ENCODE results near the gene APOL4.
"Not testable (repeated sequence)": the region's sequence is repeated elsewhere in the genome, so short reads cannot be mapped to it uniquely, and the experiment has no call there.

APOL4 gene

GRCh38 chr22:36201630-36202319, at the start of gene APOL4:
Gene APOL4, minus strand, starts transcription at chr22:36201809. Its CDS starts 75 bp downstream, at chr22:36201734.
- H3K27me3 Mint-ChIP-seq: peaks cover 8% of the 10 kb centered on the region
- peaks cover 17% of the 10 kb centered on the region for H3K4me1 Mint-ChIP-seq (ENCODE audit: low read depth)
- no peak within 1 kb of the TSS for H3K4me3 Mint-ChIP-seq
- no peak within 1 kb of the TSS for H3K27ac Mint-ChIP-seq
- no peak for DNase-seq
- no peaks in the 10 kb centered on the region for H3K36me3 Mint-ChIP-seq (ENCODE audit: low read depth)
- H3K9me3 Mint-ChIP-seq: no peaks in the 10 kb centered on the region

- peaks cover 43% of the 10 kb centered on the region for H3K4me1 Mint-ChIP-seq (ENCODE audit: low read depth)
- not testable (repeated sequence) for H3K27me3 Mint-ChIP-seq, H3K9me3 Mint-ChIP-seq, H3K4me3 Mint-ChIP-seq, DNase-seq
- H3K27ac Mint-ChIP-seq: peak overlapping the region; percentile 17
- peaks cover 18% of the 10 kb centered on the region for H3K36me3 Mint-ChIP-seq (ENCODE audit: low read depth)
Observed at GRCh38 chr22:36250292-36250960, 48.8 kb upstream of the APOL4 start.

GRCh38 chr22:36249160-36249559, 47.6 kb upstream of the APOL4 start:
- no peak overlapping the region for H3K27ac Mint-ChIP-seq
- H3K4me3 Mint-ChIP-seq: no peak overlapping the region
- H3K9me3 Mint-ChIP-seq: no peaks in the 10 kb centered on the region
- peaks cover 12% of the 10 kb centered on the region for H3K36me3 Mint-ChIP-seq (ENCODE audit: low read depth)
- H3K27me3 Mint-ChIP-seq: no peaks in the 10 kb centered on the region
- peaks cover 31% of the 10 kb centered on the region for H3K4me1 Mint-ChIP-seq (ENCODE audit: low read depth)
- DNase-seq: no peak

GRCh38 chr22:36247955-36248354, 46.3 kb upstream of the APOL4 start:
- no peak overlapping the region for H3K4me3 Mint-ChIP-seq
- H3K4me1 Mint-ChIP-seq (ENCODE audit: low read depth): peaks cover 18% of the 10 kb centered on the region
- H3K36me3 Mint-ChIP-seq (ENCODE audit: low read depth): peaks cover under 1% of the 10 kb centered on the region
- no peak for DNase-seq
- H3K27ac Mint-ChIP-seq: no peak overlapping the region
- H3K9me3 Mint-ChIP-seq: no peaks in the 10 kb centered on the region
- H3K27me3 Mint-ChIP-seq: no peaks in the 10 kb centered on the region

DNA sequence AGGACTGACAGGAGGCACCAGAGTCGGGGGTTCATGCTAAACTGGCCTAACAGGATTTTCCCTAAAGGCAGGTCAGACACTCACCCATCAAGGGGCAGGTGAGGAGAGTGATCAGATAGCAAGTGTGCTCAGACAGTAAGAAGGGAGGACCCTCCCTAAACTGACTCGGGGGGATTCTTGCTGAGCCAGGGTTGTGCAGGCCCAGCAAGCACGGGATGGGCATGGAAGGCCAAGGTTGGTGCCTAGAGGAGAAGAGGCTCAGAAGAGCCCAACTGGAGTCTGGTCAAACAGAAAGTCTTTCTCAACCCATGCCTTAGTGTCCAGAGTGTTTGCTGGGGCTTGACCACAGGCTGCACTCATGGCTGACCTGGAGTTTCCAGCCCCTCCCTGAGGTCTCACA, 45.1 kb upstream of the APOL4 start:
- H3K4me3 Mint-ChIP-seq: no peak overlapping the region
- peaks cover 7% of the 10 kb centered on the region for H3K4me1 Mint-ChIP-seq (ENCODE audit: low read depth)
- no peak overlapping the region for H3K27ac Mint-ChIP-seq
- no peaks in the 10 kb centered on the region for H3K27me3 Mint-ChIP-seq
- H3K9me3 Mint-ChIP-seq: peaks cover 5% of the 10 kb centered on the region
- DNase-seq: no peak
- no peaks in the 10 kb centered on the region for H3K36me3 Mint-ChIP-seq (ENCODE audit: low read depth)

DNA sequence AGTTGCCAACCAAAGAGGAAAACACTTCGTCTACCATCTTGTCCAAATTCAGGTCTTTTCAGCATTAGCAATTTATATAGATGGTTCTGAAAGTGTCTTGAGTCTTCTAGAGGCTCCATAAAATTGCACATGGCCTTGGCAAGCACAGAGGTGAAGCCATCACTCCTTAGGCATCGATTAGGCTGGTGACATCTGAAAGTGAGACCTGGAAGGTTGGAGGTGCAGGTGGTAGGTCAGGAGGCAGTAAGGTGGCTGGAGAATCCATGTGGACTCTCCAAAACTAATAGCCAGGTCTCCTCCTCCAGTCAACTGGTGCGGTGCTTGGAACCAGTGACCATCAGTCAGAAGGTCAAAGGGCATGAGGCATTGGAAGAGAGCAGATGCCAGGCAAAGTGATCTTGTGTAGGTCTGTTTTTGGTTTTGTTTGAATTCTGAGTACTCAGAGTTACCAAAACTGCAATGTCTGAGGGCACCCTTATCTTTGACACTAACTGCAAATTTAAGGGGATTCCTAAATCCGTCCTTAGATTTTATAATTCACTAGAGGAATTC, 44.3 kb upstream of the APOL4 start:
- H3K36me3 Mint-ChIP-seq (ENCODE audit: low read depth): no peaks in the 10 kb centered on the region
- DNase-seq: no peak

GRCh38 chr22:36244522-36245391, 43.1 kb upstream of the APOL4 start:
- Mint-ChIP-seq H3K4me3 (no peak overlapping the region), H3K36me3 (ENCODE audit: low read depth) (no peaks in the 10 kb centered on the region), H3K27me3 (no peaks in the 10 kb centered on the region), H3K9me3 (peaks cover 5% of the 10 kb centered on the region), H3K4me1 (ENCODE audit: low read depth) (peaks cover 8% of the 10 kb centered on the region), H3K27ac (no peak overlapping the region)
- DNase-seq: no peak

More for the DNA sequence above, 44.3 kb upstream of the APOL4 start:
- H3K4me1 Mint-ChIP-seq (ENCODE audit: low read depth): no peaks in the 10 kb centered on the region
- H3K9me3 Mint-ChIP-seq: peaks cover 5% of the 10 kb centered on the region
- H3K27me3 Mint-ChIP-seq: no peaks in the 10 kb centered on the region
- H3K4me3 Mint-ChIP-seq: no peak overlapping the region
- H3K27ac Mint-ChIP-seq: no peak overlapping the region

DNA sequence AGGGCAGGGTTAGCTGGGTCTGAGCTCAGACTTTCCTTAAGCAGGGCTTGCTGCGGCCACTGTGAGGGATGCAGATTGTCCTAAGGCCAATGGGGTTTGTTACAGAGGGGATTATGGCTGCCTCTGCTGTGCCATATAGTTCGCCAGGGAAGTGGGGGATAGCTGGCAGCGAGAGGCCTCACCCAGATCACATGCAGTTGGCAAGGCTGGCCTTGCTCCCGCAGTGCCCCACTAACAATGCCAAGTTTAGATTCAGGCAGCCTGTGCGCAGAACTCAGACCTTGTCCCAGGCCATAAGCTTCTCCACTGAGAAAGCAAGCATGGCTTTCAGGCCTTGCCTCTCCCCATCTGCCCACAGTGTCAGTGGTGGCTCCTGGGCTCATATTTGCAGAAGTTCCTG, 42.4 kb upstream of the APOL4 start:
- DNase-seq: no peak
- peaks cover 11% of the 10 kb centered on the region for H3K4me1 Mint-ChIP-seq (ENCODE audit: low read depth)
- H3K36me3 Mint-ChIP-seq (ENCODE audit: low read depth): peaks cover 5% of the 10 kb centered on the region
- no peak overlapping the region for H3K27ac Mint-ChIP-seq
- peaks cover 5% of the 10 kb centered on the region for H3K9me3 Mint-ChIP-seq
- no peak overlapping the region for H3K4me3 Mint-ChIP-seq
- no peaks in the 10 kb centered on the region for H3K27me3 Mint-ChIP-seq

DNA sequence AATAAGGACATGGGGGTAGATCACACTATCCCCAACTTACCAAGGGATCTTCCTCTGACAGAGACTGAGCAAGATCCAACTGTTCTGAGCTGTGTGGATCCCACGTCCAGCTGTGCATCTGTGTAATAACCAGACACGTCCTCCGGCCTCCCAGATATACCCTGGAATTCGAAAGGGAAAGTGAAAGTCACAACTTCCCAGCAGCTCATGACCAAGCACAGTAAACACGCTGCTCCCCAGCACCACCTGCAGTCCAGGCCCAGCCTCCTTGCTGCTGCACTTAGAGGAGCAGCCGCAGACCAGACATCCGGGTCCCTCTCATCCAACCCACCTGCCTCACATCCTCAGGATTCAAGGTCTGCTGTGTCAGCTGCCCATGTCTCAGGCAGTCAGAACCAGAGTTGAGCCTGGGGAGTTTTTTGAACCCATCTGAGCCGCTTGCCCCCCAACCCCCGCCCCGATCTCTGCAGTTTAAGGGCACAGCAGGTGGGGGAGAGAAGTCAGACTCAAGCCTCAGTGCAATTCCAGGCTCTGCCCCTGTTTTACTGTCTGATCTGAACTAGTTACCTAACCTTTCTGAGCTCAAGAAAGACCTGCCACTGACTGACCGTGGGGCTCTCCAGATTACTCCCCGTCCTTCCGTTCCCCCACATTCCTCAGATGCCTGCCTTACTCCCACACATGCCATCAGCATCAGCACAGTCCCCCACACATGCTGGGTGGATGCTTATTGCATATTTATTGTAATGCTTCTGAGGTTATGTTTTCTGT, 38.0 kb upstream of the APOL4 start, which contains the start of gene APOL2:
Gene APOL2 (minus strand): TSS at position 127 of the 771 bp plus-strand sequence. CDS start 6,365 bp downstream, outside the sequence.
- Mint-ChIP-seq H3K9me3 (peaks cover 5% of the 10 kb centered on the region), H3K27ac (peak within 1 kb of the TSS; percentile 99), H3K36me3 (ENCODE audit: low read depth) (peaks cover 49% of the 10 kb centered on the region), H3K27me3 (no peaks in the 10 kb centered on the region), H3K4me1 (ENCODE audit: low read depth) (peaks cover 50% of the 10 kb centered on the region), H3K4me3 (peak within 1 kb of the TSS; percentile 96)
- peak; percentile 86 for DNase-seq

GRCh38 chr22:36239150-36239400, 37.5 kb upstream of the APOL4 start:
- Mint-ChIP-seq H3K36me3 (ENCODE audit: low read depth) (peaks cover 54% of the 10 kb centered on the region), H3K27me3 (no peaks in the 10 kb centered on the region), H3K4me1 (ENCODE audit: low read depth) (peaks cover 55% of the 10 kb centered on the region), H3K27ac (peak overlapping the region; percentile 99), H3K9me3 (peaks cover 5% of the 10 kb centered on the region), H3K4me3 (peak overlapping the region; percentile 96)
- DNase-seq: peak; percentile 51

DNA sequence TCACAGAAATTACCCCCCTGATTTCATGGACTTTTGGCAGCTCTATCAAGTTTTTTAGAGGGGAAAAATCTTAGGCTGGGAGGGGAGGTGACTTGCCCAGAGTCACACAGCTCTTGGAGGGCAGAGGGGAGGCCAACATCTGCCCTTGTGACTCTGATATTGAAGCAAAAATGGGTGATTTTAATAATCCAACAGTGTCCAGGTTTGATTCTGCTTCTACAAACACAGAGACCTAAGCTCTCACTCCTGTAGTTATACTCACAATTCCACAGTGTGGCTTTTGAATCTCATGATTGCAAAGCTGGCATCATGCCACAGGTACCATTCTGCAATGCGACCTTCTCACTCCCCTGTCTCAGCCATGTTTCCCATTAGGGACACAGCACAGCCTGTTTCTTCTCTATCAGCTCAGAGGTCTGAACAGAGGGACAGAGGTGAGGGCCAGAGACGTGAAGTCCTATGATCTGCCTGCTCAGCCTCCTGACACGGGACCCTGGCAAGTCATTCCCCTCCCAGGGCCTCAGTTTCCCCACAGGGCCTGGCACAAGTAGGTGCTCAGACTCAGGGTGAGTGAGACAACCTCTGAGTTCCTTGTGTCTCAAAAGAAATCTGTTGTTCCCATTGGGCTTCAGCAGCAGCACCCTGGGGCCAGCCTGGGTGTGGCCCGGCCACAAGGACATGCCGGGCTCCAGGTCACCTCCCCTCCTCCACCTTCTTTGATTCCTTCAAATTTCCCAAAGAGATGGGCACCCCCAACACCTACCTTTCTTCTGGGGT, 37.0 kb upstream of the APOL4 start:
- H3K36me3 Mint-ChIP-seq (ENCODE audit: low read depth): peaks cover 59% of the 10 kb centered on the region
- peaks cover 5% of the 10 kb centered on the region for H3K9me3 Mint-ChIP-seq
- H3K27me3 Mint-ChIP-seq: no peaks in the 10 kb centered on the region
- no peak for DNase-seq
- H3K4me3 Mint-ChIP-seq: peak overlapping the region; percentile 96
- H3K4me1 Mint-ChIP-seq (ENCODE audit: low read depth): peaks cover 60% of the 10 kb centered on the region
- peak overlapping the region; percentile 99 for H3K27ac Mint-ChIP-seq

GRCh38 chr22:36237462-36238372, 36.1 kb upstream of the APOL4 start:
- Mint-ChIP-seq H3K27me3 (no peaks in the 10 kb centered on the region), H3K9me3 (peaks cover 4% of the 10 kb centered on the region), H3K27ac (peak overlapping the region; percentile 99), H3K4me1 (ENCODE audit: low read depth) (peaks cover 64% of the 10 kb centered on the region), H3K4me3 (peak overlapping the region; percentile 96), H3K36me3 (ENCODE audit: low read depth) (peaks cover 68% of the 10 kb centered on the region)
- peak; percentile 51 for DNase-seq

Measured in activated T-cell treated with anti-CD3 and anti-CD28 coated beads, Interleukin-2, amount 50 U/mL, for 24 hours (primary cell).